Measurements from ENCODE around the gene PTAFR. TPM values are rescaled to one million over a fixed set of nuclear protein-coding genes. Genes with fewer than 3 reads are reported as not detected.

PTAFR gene
- total RNA-seq, 1 donor from 2014 or later: 13.1 TPM

- no peaks in the 10 kb centered on the region for H3K36me3 ChIP-seq
- H3K9me3 ChIP-seq: no peaks in the 10 kb centered on the region
- no peaks in the 10 kb centered on the region for H3K4me1 ChIP-seq
- no peak for TF ChIP-seq CTCF (IDR thresholded peaks at IDR 0.05)
- no peaks in the 10 kb centered on the region for H3K27me3 ChIP-seq
- intact Hi-C loops (cut with DNase I): no loop called here
- H3K4me3 ChIP-seq: no peak overlapping the region
- no peak overlapping the region for H3K27ac ChIP-seq
- peak in 1 of 2 donors; percentile 13 for DNase-seq (ENCODE audit: low spot score in 2 of 2)
These were observed 61.2 kb downstream of the PTAFR start for GRCh38 chr1:28115267-28115666.

- no peak overlapping the region for H3K27ac ChIP-seq
- no peaks in the 10 kb centered on the region for H3K4me1 ChIP-seq
- H3K36me3 ChIP-seq: no peaks in the 10 kb centered on the region
- no peaks in the 10 kb centered on the region for H3K27me3 ChIP-seq
- no peak overlapping the region for H3K4me3 ChIP-seq
- H3K9me3 ChIP-seq: no peaks in the 10 kb centered on the region
- intact Hi-C loops (cut with DNase I): no loop called here
- DNase-seq (ENCODE audit: low spot score in 2 of 2): no peak
- TF ChIP-seq CTCF (IDR thresholded peaks at IDR 0.05): no peak
These were observed 61.6 kb downstream of the PTAFR start for GRCh38 chr1:28114844-28115243.

- Histone ChIP-seq H3K4me1 (no peaks in the 10 kb centered on the region), H3K9me3 (no peaks in the 10 kb centered on the region), H3K27ac (no peak overlapping the region), H3K36me3 (no peaks in the 10 kb centered on the region), H3K4me3 (no peak overlapping the region), H3K27me3 (no peaks in the 10 kb centered on the region)
- intact Hi-C loops (cut with DNase I): no loop called here
- no peak for TF ChIP-seq CTCF (IDR thresholded peaks at IDR 0.05)
- DNase-seq (ENCODE audit: low spot score in 2 of 2): no peak
These were observed 63.3 kb downstream of the PTAFR start for GRCh38 chr1:28113242-28113572.

- Histone ChIP-seq H3K9me3 (no peaks in the 10 kb centered on the region), H3K27me3 (no peaks in the 10 kb centered on the region), H3K4me3 (no peak overlapping the region), H3K36me3 (no peaks in the 10 kb centered on the region), H3K27ac (no peak overlapping the region), H3K4me1 (no peaks in the 10 kb centered on the region)
- peak in 1 of 2 donors; percentile 72 for DNase-seq (ENCODE audit: low spot score in 2 of 2)
- TF ChIP-seq CTCF (IDR thresholded peaks at IDR 0.05): no peak
- intact Hi-C loops (cut with DNase I): no loop called here
These were observed 63.9 kb downstream of the PTAFR start for GRCh38 chr1:28112388-28113241.

- no peaks in the 10 kb centered on the region for H3K36me3 ChIP-seq
- DNase-seq (ENCODE audit: low spot score in 2 of 2): no peak
- H3K4me3 ChIP-seq: no peak overlapping the region
- no peaks in the 10 kb centered on the region for H3K4me1 ChIP-seq
- TF ChIP-seq CTCF (IDR thresholded peaks at IDR 0.05): no peak
- no peak overlapping the region for H3K27ac ChIP-seq
- no peaks in the 10 kb centered on the region for H3K27me3 ChIP-seq
- H3K9me3 ChIP-seq: no peaks in the 10 kb centered on the region
- intact Hi-C loops (cut with DNase I): no loop called here
These were observed 65.3 kb downstream of the PTAFR start for GRCh38 chr1:28111157-28111556.
